GM18519 (cell line): ENCODE data around the gene MLYCD.
A peak's percentile ranks its signal among the peaks of the same experiment; 100 is the strongest.

Experiments
- ATAC-seq: cut with Tn5 transposase; IDR thresholded peaks from one replicate; pipeline ENCODE4 v1.9.1; 2021; ENCODE audit warnings: mild to moderate bottlenecking, moderate library complexity; ENCODE audit not compliant: unreplicated experiment, low FRiP score

MLYCD gene

DNA sequence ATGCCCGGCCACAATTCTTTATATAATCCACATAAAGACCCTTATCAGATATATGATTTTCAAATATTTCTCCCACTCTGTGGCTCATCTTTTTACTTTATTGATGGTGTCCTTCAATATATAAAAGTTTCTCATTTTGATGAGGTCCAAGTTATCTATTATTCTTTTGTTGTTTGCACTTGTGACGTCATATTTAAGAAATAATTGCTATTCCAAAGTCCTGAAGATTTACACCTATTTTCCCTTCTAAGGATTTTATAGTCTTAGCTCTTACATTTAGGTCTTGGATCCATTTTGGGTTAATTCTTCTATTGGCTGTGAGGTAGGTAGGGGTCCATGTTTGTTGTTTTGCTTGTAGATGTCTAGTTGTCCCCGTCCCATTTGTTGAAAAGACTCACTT, 3.0 kb upstream of the MLYCD start:
- ATAC-seq = no peak

DNA sequence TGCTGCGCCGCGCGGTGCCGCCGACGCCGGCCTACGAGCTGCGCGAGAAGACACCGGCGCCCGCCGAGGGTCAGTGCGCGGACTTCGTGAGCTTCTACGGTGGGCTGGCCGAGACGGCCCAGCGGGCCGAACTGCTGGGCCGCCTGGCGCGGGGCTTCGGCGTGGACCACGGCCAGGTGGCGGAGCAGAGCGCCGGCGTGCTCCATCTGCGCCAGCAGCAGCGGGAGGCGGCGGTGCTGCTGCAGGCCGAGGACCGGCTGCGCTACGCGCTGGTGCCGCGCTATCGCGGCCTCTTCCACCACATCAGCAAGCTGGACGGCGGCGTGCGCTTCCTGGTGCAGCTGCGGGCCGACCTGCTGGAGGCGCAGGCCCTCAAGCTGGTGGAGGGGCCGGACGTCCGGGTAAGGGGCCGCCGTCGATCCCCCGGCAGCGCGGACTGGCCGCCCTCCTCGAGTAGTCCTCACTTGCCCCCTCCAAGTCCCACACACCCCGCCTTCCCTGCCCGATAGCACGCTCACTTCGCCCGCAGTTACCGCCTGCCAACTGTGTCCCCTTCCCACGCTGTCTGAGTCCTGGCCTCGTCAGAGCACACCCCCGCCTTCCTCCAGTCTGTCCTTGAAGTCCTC, 470 bp downstream of the MLYCD start:
- peak; percentile 31 for ATAC-seq

DNA sequence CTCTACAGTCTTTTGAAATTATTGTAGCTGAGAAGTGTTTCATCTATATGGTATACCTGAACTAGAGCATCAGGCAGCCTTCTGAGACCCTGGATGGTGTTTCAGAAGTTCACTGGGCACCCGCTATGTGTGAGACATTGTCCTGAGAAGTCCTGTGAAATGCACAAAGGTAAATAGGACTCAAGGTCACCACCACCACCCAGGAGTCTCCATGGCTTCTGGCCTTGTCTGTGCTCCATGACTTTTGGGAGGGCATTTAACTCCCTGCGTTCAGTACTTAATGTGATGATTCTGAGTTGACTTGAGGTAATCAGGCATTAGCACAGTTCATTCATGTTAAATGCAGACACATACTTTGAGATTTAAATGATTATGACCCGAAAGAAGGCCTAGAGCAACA, 1.1 kb downstream of the MLYCD start:
- ATAC-seq = no peak

DNA sequence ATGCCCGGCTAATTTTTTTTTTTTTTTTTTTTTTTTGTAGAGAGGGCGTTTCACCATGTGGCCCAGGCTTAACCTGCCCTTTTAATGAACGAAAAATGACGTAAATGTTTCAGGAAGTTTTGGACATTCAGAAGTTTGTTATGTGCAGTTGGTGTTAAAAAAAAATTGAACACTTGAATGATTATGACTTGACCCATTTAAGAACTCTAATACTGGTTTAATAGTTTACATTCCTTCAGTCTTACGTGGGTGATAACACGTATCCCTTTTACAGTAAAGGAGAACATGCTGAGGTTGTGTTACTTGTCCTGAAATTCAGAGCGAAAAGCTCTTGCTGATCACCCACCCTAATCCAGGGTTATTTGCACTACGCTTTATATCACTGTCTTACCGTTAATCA, 1.7 kb downstream of the MLYCD start:
- no peak for ATAC-seq

DNA sequence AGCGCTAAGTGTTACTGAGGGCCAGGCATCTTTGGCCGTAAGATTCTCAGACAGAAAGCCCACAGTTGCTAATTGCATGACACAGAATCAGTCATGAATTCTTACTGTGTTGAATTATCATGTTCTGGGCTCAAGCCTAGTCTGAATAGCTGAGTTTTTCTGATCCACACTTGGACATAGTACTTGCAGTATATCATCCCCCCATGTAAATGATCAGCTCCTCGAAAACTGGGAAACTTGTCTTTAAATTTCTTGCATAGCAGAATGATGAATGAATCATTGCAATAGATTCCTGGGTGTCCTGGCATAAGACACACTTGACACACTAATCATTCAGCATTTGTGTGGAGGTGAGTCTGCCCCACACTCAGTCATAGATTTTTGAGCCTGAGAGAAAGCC, 2.2 kb downstream of the MLYCD start:
- no peak for ATAC-seq

DNA sequence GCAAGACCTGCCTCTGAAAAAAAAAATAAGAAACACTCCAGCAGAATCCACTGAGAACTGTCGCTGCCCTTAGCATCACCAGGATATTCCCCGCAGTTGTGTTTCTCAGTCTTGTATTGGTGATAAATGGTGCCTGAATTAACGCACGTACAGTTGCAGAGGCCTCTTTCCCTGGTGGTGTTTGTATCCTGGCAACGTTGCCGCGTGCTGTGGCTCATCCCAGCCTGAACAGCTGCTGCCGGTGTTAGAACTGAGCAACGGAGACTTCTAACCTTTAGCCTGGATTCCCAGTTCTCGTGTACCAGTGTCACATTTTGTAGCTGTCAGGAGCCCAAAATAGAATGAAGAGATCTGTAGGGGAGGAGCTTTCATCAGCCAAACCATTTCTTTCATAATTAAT, 4.8 kb downstream of the MLYCD start:
- no peak for ATAC-seq

DNA sequence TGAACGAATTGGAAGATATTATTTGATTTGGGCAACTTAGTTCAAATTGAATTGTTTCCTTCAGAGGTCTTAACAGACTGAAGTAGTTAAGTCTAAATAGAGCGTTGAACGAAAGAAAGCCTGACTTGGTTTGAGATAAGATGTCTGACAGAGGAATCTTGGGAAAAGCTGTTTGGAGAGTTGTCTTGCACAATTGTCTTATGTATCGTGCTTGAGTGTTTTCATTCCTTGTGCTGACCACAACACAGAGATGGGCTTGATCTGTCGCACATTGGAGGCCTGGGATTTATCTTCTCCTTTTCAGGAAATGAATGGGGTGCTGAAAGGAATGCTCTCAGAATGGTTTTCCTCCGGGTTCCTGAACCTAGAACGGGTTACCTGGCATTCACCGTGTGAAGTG, 7.8 kb downstream of the MLYCD start:
- ATAC-seq = no peak

DNA sequence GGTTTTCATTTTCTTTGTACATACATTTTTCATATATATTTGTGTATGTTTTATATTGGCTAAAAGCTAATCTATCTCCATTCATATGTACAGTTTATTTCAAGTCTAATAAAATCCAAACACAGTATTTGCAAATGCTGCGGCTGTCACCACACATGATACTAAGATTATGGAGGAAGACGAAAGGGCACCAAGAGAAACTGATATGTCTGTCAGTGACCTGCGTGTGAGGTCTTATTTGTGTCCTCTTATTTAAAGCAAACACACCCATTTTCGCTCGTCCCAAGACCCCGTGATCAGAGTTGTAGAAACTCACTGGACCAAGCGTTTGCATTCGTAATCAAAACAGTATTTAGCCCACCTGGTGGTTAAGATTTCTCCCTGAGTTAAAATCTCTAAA, 8.2 kb downstream of the MLYCD start:
- ATAC-seq = no peak

DNA sequence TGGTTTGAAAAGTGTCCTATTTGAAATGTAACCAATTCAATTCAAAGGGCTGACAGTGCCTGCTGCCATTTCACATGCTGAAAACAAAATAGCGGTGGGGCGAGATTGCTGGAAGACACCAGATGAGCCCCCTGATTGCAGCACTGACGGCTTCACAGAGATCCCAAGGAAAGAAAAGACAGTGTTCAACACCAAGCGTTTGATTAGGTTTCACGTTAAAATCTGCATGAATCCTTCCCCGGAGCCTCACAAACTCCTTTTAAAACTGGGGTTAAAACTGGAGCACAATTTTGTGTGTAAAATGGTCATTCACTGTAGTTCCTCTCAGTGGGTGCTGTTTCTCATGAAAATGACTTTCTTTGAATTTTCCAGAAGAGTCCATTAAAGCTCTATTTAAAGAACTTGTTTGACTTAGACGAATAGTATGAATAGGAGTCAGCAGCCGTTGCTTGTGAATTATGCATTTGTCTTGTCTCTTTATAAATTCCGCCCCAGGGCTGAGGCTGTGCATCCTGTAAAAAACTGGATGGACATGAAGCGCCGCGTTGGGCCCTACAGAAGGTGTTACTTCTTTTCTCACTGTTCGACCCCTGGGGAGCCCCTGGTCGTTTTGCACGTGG, 8.8 kb downstream of the MLYCD start:
- ATAC-seq = no peak

DNA sequence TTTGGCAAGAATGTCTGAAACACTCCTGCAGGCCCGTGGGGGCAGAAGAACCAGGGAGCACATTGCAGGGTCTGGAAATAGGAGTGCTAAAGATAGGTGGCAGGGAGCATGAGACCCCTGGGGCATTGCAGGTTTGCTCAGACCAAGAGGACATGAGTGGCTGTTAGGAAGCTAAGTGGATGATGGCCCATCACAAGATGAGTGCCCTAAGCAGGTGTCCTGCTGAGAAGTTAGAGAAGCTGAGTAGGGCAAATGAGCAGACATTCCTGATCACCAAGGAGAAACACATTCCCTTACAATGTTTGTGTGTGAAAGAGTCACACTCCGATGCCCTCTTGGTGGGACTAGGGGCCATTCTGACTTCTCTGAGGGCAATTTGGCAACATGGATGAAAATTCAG, 9.9 kb downstream of the MLYCD start:
- ATAC-seq = no peak

DNA sequence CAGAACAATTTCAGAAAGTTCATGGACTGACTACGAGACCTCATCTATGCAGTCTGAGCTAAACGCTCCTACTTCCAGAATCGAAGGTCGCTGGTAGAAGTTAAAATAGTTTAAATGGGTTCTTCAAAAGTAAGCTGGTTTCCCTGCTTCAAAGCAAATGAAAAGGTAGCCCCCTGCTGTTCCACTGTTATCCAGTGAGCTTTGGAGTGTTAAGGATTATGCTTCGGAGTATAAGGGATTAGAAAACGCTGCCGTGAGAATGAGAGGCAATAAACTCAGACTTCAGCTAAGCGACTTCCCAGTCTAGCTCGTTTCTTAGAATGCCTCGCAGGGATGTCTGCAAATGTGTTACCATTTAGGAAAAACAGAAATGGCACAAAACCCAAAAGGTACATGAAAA, 12.4 kb downstream of the MLYCD start:
- no peak for ATAC-seq

DNA sequence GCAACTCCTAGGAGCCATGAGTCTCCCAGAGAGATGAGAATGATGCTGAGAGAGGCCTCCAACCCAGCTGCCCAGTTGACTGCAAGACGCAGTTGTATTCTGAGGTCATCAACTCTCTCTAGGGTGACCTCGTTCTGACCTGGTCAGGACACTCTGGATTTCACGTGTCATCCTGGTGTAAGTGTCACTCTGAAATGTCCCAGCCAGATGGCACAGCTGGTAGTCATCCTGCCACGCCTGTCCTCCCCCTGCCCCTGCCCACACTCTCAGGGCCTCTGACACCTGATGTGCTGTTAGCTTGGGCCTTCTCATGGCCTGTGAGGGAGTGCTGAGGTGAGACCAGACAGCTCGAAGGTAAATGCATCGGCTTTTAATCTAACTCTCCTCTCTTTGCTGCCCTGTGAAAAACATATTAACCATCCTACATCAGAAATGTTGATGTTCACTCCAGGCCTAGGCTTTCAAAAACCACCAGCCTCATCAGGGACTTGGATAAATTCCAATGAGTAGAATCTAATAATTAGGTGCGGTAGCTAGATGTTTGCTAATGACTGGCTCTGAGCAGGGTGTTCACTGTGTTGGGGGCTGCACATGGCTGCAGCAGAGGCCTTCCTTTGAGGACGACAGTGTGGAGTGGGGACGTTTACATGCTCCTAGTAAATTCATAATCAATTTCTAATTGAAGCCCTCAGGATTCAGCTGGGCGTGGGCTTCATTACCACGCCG, 13.8 kb downstream of the MLYCD start:
- no peak for ATAC-seq

DNA sequence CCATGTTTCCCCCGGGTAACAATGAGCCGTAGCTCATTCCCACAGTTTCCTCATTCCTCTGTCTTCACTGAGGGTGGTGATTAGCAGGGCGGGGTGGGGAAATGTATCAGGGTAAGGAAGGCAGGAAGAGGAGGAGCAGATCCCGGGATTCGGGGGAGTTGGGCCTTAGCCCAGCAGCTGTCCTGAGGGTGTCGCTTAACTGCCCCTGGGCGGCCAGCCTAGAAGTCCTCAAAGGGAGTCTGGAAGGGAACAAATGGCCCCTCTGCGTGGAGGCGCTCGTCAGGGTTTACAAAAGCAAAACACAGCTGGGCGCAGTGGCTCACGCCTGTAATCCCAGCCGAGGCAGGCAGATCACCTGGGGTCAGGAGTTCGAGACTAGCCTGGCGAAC, 14.3 kb downstream of the MLYCD start:
- ATAC-seq = no peak

DNA sequence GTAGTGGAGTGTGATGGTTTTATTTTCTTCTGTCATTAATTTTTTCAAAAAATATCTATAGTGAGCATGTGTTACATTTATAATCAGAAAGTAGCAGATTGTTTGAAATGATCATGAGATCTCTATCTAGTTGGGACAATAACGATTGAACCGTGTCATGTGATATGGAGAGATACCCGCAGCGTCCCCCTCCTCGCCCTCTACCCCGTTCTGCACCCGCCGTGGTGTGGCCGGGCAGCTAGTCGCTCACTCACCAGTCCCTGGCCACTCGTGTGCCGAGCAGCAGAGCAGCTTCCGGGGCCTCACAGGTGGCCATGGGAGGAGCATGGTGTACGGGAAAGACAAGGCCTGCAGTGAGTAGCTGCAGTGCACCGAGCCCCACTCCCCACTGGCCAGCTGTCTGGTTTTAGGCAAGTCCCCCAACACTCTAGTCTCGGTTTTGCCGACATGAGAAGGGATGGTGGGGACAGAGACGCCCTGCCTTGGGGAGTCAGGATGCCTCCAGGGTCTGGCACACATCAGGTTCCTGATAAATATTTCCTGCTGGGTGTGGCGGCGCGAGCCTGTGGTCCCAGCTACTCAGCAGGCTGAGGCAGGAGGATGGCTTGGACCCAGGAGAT, 15.3 kb downstream of the MLYCD start:
- no peak for ATAC-seq

DNA sequence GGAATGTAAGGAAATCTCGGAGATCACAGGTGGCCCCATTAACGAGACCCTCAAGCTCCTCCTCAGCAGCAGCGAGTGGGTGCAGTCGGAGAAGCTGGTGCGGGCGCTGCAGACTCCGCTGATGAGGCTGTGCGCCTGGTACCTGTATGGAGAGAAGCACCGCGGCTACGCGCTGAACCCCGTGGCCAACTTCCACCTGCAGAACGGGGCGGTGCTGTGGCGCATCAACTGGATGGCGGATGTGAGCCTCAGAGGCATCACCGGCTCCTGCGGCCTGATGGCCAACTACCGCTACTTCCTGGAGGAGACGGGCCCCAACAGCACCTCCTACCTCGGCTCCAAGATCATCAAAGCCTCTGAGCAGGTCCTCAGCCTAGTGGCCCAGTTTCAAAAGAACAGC, 16.2 kb downstream of the MLYCD start:
- ATAC-seq = no peak

DNA sequence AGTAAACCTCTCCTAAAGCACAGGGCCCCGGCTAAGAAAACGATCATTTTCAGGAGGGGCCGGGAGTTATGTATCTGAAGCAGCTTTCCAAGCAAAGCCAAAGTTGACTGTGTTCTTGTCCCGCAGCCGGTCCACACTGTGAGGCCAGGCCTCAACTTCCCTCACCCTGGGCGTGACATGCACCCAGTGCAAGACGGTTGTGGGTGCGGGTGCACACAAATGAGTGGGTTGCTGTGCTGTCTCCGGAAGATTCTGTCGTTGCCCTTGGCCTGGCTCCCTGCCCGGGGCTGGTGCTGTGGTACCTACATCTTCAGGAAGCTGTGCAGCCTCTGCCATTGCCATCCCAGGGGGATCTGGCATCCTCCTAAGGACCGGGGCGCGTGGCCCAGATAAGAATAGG, 16.6 kb downstream of the MLYCD start:
- ATAC-seq = no peak

DNA sequence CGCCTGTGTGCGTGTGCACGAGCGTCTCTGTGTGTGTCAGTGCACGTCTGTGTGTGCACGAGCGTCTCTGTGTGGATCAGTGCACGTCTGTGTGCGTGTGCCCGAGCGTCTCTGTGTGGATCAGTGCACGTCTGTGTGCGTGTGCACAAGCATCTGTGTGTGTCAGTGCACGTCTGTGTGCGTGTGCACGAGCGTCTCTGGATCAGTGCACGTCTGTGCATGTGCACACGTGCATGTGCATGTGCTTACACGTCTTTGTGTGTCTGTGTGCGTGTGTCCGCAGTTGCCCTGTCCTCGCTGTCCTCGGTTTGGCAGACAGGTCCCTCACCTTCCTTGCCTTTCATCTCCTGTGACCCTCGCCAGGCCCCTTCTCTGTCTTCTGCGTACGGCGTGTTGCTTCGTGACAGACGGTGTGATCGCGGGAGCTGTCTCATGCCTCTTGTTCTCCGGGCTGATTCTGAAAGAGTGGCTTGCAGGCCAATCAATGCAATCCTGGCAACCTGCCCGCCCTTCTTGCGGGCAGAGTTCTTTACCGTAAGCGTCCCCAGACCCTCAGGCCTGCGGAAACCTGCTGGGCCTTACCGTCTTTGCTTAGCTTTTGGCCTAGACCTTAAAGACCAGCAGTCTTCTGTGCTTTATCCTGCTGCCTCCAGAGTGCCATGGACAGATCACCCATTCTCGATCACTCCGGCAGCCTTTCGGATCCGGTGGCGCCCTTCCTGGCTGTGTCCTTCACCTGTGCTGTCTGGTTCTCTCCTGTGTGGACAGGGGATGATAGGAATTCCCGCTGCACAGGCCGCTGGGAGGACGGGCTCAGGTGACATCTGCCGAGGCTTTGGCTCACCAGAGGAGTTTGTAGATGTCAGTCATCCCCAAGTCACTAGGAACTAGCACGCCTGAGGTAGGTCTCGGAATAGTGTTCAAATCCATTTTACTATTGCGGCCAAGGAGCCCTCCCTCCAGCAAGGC, 18.5 kb downstream of the MLYCD start:
- ATAC-seq = no peak

DNA sequence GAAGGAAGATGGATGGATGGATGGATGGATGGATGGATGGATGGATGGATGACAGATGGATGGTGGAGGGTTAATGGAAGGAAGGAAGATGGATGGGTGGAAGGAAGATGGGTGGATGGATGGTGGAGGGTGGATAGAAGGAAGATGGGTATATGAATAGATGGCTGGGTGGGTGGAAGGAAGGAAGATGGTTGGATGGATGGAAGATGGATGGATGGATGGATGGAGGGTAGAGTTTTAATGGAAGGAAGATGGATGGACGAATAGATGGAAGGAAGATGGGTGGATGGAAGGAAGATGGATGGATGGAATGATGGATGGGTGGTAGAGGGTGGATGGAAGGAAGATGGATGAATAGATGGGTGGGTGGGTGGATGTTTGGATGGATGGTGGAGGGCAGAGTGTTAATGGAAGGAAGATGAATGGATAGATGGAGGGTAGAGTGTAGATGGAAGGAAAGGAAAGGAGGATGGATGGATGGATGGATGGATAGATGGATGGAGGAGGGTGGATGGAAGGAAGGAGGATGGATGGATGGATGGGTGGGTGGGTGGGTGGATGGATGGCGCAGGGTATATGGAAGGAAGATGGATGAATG, 22.1 kb downstream of the MLYCD start:
- ATAC-seq = no peak

DNA sequence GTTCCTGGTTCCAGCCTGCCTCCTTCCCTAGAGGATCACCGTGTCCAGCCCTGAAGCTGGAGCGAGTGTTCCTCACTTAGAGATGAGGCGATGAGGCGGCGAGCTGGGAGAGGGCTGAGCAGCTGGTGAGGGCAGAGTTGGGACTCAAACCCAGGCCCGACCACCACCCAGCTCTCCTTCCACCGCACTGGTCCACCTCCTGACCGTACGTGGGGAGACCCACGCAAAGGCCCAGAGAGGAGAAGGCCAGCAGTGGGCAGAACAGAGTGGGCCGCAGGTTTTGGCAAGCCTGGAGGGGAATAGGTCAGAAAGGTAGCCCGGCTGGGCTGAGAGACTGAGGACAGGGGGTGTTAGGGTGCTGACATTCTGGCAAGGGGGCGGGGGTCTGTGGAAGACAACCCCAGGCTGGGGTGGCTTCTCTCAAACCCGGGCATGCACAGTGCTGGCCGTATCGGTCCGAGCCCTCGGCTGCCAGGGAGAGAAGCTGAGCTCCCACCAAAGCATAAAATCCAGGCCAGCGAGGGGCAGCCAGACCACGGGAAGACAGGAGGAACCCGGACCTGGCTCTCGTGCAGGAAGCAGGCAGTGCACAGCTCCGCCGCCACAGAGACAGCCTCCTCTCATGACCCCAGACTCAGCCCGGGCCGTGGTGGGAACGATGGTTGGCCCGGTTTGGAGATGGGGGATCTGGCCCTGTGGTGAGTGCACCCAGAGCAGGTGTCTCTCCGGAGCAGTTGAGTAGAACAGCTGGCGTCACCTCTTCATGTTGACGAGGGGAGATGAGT, 24.9 kb downstream of the MLYCD start:
- no peak for ATAC-seq
